Measurements from ENCODE around the gene GABRG2.

DNA sequence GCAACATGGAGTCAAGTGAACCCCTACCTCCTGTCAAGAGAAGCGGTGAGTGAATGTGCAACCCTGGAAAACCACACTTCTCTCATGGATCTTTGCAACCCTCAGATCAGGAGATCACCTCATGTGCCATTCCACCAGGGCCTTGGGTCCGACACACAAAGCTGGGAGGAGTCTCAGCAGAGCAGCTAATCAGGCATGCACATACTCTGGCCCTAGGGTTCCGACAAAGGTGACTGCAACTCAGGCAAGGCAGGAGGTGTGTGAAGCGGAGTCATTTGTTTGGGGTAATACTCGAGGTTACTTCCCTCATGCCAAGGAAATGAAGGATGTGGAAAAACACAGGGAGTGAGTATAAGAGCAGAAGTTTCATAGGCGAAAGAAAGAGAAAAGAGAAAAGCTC is 96.1 kb downstream of the GABRG2 start:
- TF ChIP-seq, protein P1, sequence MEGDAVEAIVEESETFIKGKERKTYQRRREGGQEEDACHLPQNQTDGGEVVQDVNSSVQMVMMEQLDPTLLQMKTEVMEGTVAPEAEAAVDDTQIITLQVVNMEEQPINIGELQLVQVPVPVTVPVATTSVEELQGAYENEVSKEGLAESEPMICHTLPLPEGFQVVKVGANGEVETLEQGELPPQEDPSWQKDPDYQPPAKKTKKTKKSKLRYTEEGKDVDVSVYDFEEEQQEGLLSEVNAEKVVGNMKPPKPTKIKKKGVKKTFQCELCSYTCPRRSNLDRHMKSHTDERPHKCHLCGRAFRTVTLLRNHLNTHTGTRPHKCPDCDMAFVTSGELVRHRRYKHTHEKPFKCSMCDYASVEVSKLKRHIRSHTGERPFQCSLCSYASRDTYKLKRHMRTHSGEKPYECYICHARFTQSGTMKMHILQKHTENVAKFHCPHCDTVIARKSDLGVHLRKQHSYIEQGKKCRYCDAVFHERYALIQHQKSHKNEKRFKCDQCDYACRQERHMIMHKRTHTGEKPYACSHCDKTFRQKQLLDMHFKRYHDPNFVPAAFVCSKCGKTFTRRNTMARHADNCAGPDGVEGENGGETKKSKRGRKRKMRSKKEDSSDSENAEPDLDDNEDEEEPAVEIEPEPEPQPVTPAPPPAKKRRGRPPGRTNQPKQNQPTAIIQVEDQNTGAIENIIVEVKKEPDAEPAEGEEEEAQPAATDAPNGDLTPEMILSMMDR (IDR thresholded peaks at IDR 0.05): no peak
- no peak for TF ChIP-seq POLR2A (IDR thresholded peaks at IDR 0.05)

Data from breast epithelium (tissue), 3 donors.